ENCODE measurements around the gene CTNNA3. TPM values are rescaled to one million over a fixed set of nuclear protein-coding genes. Genes with fewer than 3 reads are reported as not detected.

The CTNNA3 gene
- total RNA-seq, 4 donors from 2014 or later = 0.04 to 0.19 (median 0.11) TPM

GRCh38 chr10:66192162-66192831 is 1503.7 kb downstream of the CTNNA3 start:
- 78 to 88% methylated on average over 2 of the region's 2 CpGs for WGBS, 2 donors

GRCh38 chr10:66190413-66190812 is 1505.6 kb downstream of the CTNNA3 start:
- intact Hi-C loops (cut with DNase I; ENCODE audit: low total_unique reads) = no loop called here
- 92 to 95% methylated on average over 2 of the region's 2 CpGs for WGBS, 2 donors
- no peak overlapping the region for H3K4me3 ChIP-seq (ENCODE audit: low read depth, poor library complexity, severe bottlenecking)
- no peak for TF ChIP-seq POLR2A (IDR thresholded peaks at IDR 0.05)
- TF ChIP-seq CTCF (IDR thresholded peaks at IDR 0.05) = no peak
- no peak for DNase-seq (ENCODE audit: low spot score in 2 of 2)

More at GRCh38 chr10:66192162-66192831, 1503.7 kb downstream of the CTNNA3 start:
- no peak overlapping the region for H3K4me3 ChIP-seq (ENCODE audit: low read depth, poor library complexity, severe bottlenecking)
- no peak for TF ChIP-seq CTCF (IDR thresholded peaks at IDR 0.05)
- no peak for TF ChIP-seq POLR2A (IDR thresholded peaks at IDR 0.05)
- intact Hi-C loops (cut with DNase I; ENCODE audit: low total_unique reads) = no loop called here
- no peak for DNase-seq (ENCODE audit: low spot score in 2 of 2)

GRCh38 chr10:66189271-66189670 is 1506.7 kb downstream of the CTNNA3 start:
- no peak overlapping the region for H3K4me3 ChIP-seq (ENCODE audit: low read depth, poor library complexity, severe bottlenecking)
- TF ChIP-seq POLR2A (IDR thresholded peaks at IDR 0.05) (no peak), CTCF (IDR thresholded peaks at IDR 0.05) (no peak)
- no peak for DNase-seq (ENCODE audit: low spot score in 2 of 2)
- intact Hi-C loops (cut with DNase I; ENCODE audit: low total_unique reads) = no loop called here

GRCh38 chr10:66187053-66187733 is 1508.8 kb downstream of the CTNNA3 start:
- TF ChIP-seq POLR2A (IDR thresholded peaks at IDR 0.05) (no peak), CTCF (IDR thresholded peaks at IDR 0.05) (no peak)
- WGBS, 2 donors = 39 to 43% methylated on average over 3 of the region's 3 CpGs
- no peak for DNase-seq (ENCODE audit: low spot score in 2 of 2)
- intact Hi-C loops (cut with DNase I; ENCODE audit: low total_unique reads) = no loop called here
- H3K4me3 ChIP-seq (ENCODE audit: low read depth, poor library complexity, severe bottlenecking) = no peak overlapping the region

- intact Hi-C loops (cut with DNase I; ENCODE audit: low total_unique reads) = no loop called here
- TF ChIP-seq CTCF (IDR thresholded peaks at IDR 0.05) (no peak), POLR2A (IDR thresholded peaks at IDR 0.05) (no peak)
- no peak for DNase-seq (ENCODE audit: low spot score in 2 of 2)
- whole genome bisulfite sequencing, 2 donors = 91% methylated on average over 2 of the region's 2 CpGs
- H3K4me3 ChIP-seq (ENCODE audit: low read depth, poor library complexity, severe bottlenecking) = no peak overlapping the region
These were observed 1513.0 kb downstream of the CTNNA3 start for GRCh38 chr10:66183028-66183427.

Data from lower leg skin (tissue), 4 donors.